ENCODE results near the gene APOA4.
"Not testable (repeated sequence)": the region's sequence is repeated elsewhere in the genome, so short reads cannot be mapped to it uniquely, and the experiment has no call there.

Gene APOA4

GRCh38 chr11:116801662-116802061 is 21.4 kb downstream of the APOA4 start:
- not testable (repeated sequence) for DNase-seq (ENCODE audit: low read depth)

DNA sequence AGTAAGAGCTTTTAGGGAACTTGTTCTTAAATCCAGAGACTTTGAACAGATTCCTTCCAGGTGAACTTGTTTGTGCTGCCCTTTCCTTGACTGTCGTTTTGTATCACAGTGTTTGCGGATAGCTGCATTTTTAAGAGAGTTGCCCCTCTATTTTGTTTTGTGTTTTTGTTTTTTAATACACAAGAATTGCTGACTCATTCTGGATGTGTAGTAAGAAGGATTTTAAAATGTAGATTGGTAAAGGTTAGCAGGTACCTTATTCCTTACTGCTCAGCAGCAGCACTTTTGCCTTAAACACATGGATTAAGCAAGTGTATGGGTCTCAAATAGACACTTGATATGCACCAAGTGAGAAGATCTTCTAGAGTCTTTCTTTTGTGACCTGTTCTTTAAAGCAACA is 22.5 kb downstream of the APOA4 start:
- DNase-seq (ENCODE audit: low read depth) = no peak

GRCh38 chr11:116798368-116798767 is 24.7 kb downstream of the APOA4 start:
- no peak for DNase-seq (ENCODE audit: low read depth)

GRCh38 chr11:116797816-116798215 is 25.3 kb downstream of the APOA4 start:
- no peak for DNase-seq (ENCODE audit: low read depth)

DNA sequence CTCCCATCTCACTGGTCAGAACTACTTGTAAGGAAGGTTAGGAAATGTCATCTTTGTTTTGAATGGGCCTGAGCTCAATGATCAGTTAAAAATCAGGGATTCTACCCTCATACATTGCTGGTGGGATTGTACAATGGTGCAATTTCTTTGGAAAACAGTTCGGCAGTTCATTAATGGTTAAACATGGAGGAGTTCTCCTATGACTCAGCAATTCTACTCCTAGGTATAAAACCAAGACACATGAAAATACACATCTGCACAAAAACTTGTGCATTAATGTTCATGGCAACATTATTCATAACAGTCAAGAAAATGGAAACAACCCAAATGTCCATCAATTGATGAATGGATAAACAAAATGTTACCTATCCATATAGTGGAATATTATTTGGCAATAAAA is 26.6 kb downstream of the APOA4 start:
- DNase-seq (ENCODE audit: low read depth) = no peak

DNA sequence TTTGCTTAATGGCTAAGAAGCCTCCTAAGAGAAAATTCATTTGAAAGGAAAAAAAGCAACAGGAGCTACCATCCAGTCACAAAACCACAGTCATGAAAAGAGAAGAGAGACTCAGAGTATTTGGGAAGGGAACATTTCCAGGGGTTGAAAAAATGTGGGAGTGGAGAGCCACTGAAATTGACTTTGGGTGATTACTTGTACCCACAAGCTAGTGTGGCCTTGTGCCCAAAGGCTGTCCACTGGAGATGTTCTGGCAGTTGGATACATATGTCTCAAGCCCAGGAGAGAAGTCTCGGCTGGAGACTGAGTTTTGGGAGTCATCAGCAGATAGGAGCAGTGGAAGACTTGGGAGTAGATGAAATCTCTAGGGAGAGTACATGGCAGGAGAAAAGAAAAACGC is 28.3 kb downstream of the APOA4 start:
- DNase-seq (ENCODE audit: low read depth) = no peak

- DNase-seq (ENCODE audit: low read depth) = no peak
Observed at GRCh38 chr11:116793772-116794097, 29.4 kb downstream of the APOA4 start.

DNA sequence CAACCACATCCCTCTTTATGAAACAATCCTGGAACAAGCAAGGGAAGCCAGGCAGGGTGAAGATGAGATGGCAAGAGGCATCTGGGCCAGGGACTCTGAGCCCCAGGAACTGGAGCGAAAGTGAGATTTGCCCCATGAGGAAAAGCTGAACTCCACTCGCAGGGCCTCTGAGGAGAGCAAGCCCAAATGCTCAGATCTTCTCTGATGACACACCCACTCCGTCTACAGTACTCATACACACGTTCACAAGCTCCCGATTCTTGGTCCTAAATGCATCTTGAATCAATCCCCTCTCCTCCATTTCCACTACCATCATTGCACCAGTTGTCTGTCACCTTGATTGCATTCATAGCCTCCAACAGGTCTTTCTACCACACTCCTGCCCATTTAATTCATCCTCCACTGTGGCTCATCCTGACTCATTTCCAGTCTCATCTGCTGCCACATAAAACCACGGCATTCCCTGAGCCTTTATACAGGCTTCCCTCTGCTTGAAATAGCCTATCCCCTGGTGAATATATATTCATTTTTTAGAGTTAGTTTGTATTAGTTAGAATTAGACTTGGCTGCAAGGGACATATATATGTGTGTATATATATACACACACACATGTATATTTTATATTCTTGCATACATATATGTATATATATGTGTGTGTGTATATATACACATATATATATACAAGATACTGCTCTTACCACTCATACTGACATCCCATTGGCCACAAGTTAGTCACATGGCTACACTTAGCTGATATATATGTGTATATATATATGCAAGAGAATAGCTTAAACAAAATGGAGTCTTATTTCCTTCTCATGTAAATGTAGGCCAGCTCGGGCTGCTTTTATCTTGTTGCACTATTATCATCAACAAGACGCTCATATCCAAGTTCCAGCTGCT is 30.0 kb downstream of the APOA4 start:
- peak; percentile 51 for DNase-seq (ENCODE audit: low read depth)

DNA sequence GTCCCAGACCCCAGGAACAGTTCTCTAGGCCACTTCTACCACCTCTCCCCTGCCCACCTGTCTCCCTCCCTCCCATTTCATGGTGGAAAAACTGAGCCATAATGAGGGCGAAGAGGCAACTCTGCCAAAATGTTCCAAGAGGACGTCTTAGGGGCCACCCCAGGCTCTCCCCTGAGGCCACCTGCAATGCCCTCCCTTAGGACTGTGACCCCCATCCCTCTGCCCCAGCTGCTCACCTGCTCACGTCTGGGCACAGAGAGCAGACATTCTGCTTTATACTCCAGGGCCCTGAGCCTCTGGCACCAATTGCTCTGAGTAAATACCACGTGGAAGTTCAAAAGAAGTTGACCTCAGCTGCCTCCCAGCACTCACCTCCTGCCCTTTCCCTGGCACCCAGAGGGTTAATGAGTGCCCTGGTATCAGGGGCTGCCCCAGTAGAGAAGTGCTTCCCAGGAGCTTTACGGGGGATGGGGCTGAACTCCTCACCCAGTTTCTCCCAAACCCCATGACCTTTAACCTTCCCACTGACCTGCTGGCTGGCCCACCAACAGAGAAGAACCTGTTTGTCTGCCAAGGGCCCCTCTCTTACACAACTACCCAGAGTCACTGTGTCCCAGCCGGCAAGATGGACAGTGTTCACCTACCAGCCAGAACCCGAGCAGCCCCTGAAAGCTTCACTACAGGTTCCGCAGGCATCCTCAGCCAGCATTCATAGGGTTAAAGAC is 30.8 kb downstream of the APOA4 start:
- DNase-seq (ENCODE audit: low read depth) = no peak

DNA sequence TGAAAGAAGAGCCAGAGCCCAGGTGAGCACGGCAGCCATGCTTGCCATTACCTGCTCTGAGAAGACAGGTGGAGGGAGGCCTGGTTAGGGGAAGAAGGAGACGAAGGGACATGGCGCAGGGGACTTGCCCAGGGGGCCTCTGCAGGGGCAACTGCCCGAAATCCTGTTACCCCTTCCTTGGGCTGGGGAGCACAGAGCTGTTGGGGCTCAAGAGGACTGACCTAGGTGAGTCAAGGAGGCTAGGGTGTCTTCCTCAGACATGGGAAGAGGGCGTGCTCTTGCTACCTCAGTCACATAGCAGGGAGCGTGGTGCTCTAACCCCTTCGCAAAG is 31.3 kb downstream of the APOA4 start, which contains the start of gene APOA5:
Gene APOA5, minus strand, starts transcription at position 67 of the 331 bp plus-strand sequence. Its CDS starts 19 bp downstream, at position 48.
- DNase-seq (ENCODE audit: low read depth) = no peak

DNA sequence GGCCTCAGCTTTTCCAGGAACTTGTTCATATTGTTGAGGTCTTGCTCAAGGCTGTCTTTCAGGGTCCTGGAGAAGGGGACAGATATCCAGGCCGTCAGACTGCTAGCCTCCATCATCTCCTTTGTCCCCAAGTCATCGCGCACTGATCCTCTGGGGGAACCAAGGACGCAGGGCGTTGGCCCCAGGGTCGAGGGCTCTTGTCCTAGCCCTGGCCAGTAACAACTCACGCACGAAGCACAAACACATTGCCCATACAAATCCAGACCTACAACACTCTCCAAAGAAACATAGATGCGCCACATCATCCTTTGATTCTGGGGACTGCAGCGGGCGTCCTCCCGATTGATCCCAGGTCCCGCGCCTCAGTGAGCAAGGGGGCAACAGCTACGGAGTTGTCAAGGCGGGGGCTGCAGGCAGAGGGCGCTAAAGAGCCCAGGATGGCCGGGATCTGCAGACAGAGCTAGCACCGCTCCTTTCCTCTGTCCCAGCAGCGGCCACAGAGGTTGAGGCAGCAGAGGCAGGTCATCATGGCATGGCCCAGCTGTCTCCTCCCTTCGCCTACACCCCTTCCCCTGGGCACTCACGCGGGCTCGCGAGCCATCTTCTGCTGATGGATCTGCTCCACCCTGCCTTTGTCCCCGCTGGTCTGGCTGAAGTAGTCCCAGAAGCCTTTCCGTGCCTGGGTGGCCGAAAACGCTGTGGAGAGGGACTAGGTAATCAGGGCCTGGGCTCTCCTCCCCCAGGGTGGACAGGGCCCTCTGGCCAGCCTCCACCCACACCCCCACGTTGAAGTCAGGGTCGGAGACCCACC is 31.9 kb downstream of the APOA4 start:
- no peak for DNase-seq (ENCODE audit: low read depth)

- DNase-seq (ENCODE audit: low read depth) = no peak
Observed at GRCh38 chr11:116790167-116791001, 32.7 kb downstream of the APOA4 start.

DNA sequence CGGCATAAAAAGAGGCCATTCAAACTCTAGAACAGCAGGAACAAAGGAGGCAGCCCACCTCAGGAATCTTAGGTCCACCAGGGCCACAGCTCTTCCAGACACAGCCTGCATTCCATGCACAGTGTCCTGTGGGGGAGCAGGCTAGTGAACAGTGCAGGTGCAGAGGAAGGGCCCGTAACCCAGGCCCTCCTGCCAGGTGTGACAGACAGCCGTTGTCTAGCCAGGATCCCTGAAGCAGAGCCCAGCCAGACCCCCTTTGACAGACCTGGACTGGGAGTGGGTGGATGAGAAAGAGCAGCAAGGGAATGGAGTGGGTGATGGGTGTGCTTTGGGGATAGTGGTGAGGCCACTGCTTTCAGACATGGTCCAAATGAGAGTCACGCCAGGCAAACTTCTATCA is 34.1 kb downstream of the APOA4 start:
- DNase-seq (ENCODE audit: low read depth) = no peak

DNA sequence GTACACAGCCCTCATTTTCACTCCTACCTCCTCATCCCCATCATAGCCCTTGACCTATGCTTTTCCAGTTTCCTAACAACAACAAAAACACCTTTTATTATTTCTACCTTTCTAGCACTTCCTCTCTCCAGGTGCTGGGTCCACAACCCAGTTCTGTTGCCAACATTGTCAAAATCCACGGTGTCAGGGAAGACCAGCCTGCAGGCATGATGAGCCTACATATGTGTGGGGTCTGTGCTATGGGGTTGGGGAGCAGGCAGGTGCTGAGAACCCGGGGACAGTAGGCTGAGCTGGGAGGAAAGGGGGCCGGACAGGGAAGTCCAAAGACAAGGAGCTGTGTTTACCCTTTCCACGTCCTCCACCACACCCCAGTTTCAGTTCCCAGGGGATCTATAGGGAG is 34.6 kb downstream of the APOA4 start:
- DNase-seq (ENCODE audit: low read depth) = no peak

- DNase-seq (ENCODE audit: low read depth) = peak; percentile 27
Observed at GRCh38 chr11:116787786-116788486, 35.2 kb downstream of the APOA4 start, which contains the start of gene ZPR1. TSS of gene ZPR1 (minus strand) at chr11:116788023. CDS start at chr11:116787990, 33 bp downstream.

DNA sequence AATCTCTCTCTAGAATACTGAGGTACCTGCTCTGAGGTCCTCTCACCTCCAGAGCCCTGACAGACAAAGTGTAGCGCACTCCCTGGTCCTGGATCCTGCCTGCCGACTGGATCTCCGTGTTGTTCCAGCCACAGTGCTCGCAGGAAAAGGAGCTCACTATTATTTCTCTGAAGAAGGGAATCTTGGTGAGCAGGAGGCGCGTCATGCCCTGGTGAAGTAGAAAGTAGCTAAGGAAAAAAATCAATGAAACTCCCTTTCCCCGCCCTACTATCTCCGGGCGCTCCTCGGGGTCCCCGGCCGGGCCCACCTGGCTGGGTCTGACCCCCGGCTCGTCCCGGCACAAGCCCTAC is 35.7 kb downstream of the APOA4 start:
- DNase-seq (ENCODE audit: low read depth) = no peak

GRCh38 chr11:116786966-116787365 is 36.1 kb downstream of the APOA4 start:
- no peak for DNase-seq (ENCODE audit: low read depth)

- DNase-seq (ENCODE audit: low read depth) = no peak
Observed at GRCh38 chr11:116786326-116786725, 36.8 kb downstream of the APOA4 start.

- DNase-seq (ENCODE audit: low read depth) = peak; percentile 29
Observed at GRCh38 chr11:116782728-116783127, 40.4 kb downstream of the APOA4 start.

DNA sequence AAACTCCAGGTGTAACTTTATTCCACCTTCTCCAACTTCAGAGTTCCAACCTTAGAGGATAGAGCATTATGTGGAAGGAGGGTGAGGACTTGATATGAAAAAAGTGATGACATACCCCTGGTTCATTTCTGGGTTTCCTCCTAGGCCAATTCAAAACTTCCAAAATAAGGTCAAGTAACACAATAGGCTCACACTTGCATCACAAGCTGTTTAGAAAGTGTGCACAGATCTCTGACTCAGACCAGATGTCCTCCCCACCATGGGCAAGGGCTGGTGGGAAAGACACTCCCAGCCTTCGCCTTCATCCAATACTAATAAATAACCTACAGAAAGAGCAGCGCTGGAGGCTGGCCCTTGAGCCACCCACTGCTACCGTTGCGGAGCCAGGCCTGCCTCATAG is 44.5 kb downstream of the APOA4 start:
- no peak for DNase-seq (ENCODE audit: low read depth)

DNA sequence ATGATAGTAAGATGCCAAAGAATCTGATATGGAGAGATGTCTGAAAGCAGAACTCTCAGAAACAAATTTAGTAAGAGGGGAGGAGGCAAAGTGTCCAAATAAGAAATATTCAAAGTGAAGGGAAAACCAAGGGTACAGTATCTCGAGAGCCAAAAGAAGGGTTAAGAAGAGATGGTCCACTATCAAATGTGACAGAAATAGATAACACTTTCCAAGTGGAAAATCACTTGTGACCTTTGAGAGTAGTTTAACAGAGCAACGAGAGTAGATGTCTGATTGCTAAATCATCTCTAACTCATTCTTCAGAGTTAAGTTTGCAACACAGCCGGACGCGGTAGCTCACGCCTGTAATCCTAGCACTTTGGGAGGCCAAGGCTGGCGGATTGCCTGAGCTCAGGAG is 46.0 kb downstream of the APOA4 start:
- no peak for DNase-seq (ENCODE audit: low read depth)
